Neural progenitor cell (in vitro differentiated cells): ENCODE results near the gene ITGAD.

ENCODE experiments used
- EZH2 ChIP-seq: fragments of 200-600 bp; sonication (generic); IDR thresholded peaks from 2 replicates; pipeline ENCODE4 v1.6.1; 2017; ENCODE audit warnings: antibody characterized with exemption, mild to moderate bottlenecking, moderate library complexity
- EZH2phosphoT487 ChIP-seq: fragments of 200-600 bp; sonication (generic); IDR thresholded peaks from 2 replicates; pipeline ENCODE4 v1.6.1; 2017; ENCODE audit warnings: antibody characterized with exemption
- TF ChIP-seq, protein P1 (sequence below): fragments of 200-600 bp; sonication (generic); IDR thresholded peaks from 2 replicates; pipeline ENCODE4 v1.5.1; 2017; ENCODE audit warnings: antibody characterized with exemption, mild to moderate bottlenecking

DNA sequence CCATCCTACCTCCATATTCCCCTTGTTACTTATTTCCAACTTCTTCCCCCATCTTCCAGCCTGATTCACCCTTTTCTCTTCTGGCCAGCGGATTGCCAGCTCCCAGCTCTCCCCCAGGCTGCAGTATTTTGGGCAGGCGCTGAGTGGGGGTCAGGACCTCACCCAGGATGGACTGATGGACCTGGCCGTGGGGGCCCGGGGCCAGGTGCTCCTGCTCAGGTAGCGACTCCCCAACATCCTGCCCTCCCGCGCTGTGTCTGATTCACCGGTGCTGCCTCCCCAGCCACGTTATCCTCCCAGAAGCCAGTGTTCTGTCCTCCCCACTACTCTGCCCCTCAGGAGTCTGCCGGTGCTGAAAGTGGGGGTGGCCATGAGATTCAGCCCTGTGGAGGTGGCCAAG is 19.6 kb downstream of the ITGAD start:
- TF ChIP-seq, protein P1, sequence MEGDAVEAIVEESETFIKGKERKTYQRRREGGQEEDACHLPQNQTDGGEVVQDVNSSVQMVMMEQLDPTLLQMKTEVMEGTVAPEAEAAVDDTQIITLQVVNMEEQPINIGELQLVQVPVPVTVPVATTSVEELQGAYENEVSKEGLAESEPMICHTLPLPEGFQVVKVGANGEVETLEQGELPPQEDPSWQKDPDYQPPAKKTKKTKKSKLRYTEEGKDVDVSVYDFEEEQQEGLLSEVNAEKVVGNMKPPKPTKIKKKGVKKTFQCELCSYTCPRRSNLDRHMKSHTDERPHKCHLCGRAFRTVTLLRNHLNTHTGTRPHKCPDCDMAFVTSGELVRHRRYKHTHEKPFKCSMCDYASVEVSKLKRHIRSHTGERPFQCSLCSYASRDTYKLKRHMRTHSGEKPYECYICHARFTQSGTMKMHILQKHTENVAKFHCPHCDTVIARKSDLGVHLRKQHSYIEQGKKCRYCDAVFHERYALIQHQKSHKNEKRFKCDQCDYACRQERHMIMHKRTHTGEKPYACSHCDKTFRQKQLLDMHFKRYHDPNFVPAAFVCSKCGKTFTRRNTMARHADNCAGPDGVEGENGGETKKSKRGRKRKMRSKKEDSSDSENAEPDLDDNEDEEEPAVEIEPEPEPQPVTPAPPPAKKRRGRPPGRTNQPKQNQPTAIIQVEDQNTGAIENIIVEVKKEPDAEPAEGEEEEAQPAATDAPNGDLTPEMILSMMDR, result no peak
- TF ChIP-seq EZH2 (no peak), EZH2phosphoT487 (no peak)
